Endometrium (tissue), 2 donors: Measurements from ENCODE around the gene ENTR1.

Source experiments
- FAIRE-seq: peaks from 2 replicates; lab custom pipeline; 2012; peaks lifted over from hg19 to GRCh38; lab: Jason Lieb, UNC
- donor health status: control.
- donor health status: control.

The ENTR1 gene

DNA sequence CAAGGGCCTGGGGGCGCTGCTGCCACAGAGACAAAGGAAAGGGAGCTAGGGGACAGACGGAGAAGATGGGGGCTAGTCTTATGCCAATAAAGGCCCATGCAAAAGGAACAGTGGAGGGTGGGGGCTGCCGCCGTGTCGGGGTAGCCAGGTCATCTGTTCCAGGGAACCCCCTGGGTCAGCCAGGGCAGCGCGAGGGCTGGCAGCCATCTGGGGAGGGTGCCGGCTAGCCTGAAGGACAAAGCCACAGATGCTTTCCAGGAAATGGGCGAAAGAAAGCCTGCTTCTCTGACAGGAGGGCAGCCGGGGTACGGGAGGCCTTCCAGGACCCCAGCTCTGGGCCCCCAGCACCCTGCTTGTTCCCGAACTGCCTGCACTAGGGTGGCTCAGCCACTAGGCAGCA is 35.3 kb downstream of the ENTR1 start:
- FAIRE-seq = no peak

DNA sequence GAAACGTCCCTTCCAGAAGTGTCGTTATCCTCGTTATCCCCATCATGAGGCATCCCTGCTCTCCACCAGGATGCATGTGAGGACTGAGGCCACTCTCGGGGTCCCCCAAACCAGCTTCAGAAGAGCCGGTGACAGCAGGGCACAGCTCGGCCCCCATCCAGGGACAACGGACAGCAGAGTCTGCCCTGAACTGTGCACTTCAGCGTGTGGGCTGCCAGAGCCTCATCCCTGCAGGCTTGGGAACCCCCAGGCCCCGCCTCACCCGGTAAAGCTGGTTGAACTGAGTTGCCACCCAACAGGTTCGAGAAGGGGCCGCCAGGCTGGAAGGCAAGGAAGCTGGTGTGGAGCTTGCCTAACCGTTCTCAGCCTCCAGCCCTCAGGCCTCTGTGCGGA is 36.2 kb downstream of the ENTR1 start:
- FAIRE-seq = no peak

DNA sequence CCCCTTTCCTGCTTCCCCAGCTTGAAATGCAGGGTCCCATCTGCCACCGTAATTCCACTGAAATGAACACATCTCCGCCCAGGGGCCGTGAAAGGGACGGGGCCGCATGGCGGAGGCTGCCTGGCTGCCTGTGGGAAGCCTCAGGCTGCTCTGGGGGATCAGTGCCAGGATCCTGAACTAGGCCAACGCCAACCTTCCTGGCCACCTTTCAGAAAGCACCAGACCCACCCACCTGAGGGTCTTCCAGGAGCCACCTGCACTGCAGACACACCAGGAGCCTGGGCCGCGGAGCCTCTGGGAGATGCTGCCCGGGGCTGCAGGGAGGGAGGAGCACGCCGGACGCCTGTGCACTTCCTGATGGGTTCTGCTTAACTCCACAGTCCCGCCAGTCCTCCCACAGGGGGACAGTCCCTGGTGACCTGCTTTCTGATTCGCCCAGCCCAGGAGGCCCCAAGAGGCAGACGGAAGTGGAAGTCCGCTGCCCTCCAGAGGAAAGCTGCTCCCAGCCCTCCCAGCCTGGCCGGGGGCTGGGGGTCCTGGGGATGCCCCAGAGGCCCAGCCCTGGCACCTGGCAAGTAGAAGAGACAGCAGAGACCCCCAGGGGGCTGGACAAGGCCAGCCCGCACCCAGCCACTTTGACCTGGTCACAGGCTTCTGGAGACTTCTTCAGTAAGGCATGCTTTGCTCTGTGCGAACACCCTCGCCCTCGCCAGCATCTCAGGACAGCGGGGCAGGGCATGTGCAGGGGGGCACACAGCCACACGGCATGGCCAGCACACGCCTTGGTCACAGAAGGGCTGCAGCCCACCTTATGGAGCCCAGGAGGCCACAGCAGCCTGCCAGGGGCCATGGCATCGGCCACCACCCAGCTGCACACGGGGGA is 36.9 kb downstream of the ENTR1 start, which contains the start of gene CARD9:
Gene CARD9, minus strand, starts transcription at position 370 of the 883 bp plus-strand sequence. CDS start 1,591 bp downstream, outside the sequence.
- no peak for FAIRE-seq

DNA sequence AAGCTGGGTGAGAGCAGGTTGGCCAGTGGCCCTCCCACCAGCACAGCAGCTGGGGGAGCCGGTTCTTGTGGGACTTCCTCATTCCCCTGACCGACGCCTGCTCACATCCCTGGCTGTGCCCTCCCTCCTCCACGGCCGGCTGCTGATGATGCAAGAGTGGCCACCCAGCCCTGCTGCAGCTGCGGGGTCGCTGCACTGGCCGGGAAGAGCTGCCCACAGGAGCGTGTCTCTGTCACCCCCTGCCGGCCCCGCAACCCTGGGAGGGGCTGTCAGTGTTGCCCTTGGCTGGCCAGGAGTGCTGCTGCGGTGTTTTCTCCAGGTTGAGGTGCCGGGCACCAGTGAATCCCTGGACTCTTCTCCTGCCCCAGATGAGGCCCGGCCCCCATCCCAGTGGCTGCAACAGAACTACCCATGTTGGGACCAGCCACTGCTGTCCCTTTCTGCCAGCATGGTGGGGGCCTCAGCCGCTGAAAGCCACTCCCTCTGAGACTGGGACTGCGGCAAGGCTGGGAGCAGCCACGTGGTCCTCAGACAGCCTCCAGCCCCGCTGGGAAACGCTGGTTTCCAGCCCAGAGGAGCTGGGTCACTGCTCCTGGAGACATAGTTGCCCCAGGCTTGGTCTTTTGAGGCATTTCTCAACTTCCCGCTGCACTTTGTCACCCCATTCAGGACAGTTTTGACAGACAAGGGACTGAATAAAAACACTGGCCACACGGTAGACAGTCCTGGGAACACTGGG is 37.7 kb downstream of the ENTR1 start:
- FAIRE-seq = no peak

DNA sequence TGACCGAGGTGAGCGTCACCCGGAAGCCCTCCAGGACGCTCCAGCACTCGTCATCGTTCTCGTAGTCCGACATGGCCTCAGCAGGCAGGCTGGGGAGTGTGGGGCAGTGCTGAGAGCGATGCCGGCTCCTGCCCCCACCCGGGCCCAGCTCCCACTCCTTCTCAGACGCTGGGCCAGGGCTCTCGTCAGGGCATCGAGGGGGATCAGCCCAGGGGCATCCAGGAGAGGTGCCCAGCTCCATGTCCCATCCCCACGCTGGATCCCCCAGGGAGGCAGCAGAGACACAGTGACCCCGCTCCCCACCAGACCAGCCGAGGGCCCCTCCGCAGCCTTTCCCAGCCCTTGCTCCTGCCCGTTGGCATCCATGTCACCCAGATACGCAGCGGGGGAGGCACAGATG is 38.4 kb downstream of the ENTR1 start:
- no peak for FAIRE-seq

DNA sequence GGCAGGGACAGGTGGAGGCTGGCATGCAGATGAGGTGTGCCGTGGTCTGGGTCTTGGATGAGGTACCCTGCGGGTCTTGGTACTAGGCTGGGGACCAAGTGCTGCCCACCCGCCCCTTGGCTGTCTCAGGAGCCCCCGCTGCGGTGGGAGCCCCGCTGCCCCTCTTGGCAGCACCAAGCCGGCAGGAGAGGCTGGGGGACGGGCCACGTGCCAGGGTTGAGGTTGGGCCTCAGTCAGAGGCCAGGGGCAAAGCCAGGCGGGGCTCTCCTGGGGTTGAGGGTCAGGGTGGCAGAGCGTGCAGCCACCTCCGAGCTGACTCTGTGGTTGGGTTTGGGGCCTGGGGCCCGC is 38.9 kb downstream of the ENTR1 start:
- no peak for FAIRE-seq

DNA sequence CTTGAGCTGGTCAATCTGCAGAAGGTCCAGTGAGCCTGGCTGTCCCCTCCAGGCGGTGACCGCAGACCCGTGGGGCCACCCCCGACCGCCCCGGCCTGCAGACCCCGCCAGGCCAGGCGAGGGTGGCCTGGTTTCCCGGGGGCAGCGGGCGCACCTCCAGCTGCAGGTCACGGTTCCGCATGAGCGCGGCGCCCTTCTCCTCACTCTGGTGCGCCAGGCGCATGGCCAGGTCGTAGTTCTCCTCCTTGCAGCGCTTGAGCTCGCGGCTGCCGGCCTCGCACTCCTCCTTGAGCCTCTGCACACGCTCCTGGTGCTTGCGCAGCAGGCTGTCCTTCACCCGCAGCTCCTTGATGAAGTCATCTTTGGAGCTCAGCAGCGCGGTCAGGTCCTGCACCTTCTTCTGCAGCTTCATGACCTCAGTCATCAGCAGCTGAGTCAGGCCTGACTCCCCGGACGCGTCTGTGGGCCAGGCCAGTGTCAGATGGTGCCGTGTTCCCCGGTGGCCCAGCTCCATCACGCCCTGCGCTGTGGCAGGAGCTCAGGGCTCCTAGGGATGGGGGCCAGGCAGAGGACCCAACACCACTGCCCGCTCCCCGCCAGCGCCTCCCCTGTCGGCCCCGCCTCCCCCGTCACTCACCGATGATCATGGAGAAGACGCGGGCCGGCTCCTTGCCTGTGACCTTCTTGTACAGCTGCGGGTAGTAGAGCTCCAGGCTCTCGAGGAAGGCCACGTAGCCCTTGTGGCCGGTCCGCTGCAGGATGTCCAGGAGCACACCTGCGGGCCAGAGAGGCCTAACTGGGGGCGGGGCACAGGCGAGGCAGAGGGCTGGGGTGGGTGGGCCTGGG is 39.5 kb downstream of the ENTR1 start:
- no peak for FAIRE-seq

DNA sequence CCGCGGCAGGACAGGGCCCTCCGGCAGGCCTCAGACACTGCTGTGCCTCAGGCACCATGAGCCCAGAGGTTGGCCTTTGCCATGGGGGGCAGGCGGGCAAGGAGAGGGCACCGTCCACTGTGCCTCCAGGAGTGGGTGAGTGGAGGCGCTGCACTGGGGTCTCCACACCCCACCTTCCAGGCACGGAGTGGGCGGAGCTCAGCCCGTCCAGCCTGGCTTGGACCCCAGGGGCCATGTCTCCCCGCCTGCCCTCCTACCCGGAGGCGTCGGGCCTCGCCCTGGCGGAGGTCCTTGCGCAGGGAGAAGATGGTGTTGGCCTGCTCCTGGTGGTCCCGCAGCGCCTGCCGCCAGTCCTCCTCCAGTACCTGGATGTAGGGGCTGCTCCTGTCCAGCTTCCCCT is 40.4 kb downstream of the ENTR1 start:
- no peak for FAIRE-seq

DNA sequence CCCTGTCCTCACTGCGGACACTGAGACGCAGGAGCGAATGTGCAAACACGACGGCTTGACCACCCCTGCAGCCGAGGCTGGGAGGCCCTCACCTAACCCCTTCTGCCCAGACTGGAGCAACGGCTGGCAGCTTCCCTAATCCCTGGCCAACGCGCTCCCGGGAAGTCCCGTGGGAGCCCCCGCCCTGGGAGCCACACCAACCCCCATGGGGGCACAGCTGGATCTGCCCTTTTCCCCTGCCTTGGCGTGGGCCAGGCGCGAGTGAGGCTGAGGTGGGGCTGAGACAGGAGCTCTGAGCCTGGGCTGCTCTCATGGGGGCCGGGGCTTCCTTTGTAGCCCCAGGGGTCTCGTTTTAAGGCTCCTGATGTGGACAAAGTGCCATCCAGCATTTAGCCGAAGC is 42.2 kb downstream of the ENTR1 start:
- FAIRE-seq = no peak

DNA sequence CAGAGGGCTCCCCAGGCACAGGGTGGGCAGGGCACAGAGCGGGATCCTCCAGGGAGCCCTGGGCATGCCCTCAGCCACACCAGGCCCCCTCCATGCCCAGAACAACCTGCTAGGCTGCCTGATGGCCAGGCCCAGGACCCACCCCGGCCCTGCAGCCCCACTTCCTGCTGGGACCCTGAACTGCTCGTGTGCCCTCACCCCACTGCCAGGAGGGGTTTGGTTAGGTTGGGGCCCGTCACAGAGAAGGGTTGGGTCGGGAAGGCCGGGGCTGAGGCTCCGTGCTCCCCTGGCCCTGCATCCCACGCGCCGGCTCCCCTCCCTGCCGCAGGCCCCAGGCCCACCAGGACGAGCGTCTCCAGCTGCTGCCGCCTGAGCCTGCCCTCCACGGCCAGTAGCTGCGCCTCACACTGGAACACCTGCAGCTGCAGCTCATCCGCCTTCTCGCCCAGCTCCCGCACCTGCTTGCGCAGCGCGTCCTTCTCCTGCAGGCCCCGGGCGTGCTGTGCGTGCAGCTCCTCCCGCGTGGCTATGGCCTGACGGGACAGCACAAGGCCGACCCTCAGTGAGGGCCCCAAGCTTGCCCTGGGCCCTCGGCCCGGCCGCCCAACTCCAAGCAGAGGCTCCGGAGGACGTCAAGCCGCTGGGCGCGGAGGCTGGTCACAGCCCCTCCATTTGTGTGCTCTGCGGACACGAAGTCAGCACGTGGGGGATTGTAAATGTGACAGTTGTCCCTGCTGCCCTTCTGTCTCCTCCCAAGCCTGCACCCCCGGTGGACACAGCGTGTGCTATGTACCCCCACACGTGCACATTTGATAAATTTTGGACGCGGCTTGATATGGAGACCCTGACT is 42.9 kb downstream of the ENTR1 start:
- no peak for FAIRE-seq

DNA sequence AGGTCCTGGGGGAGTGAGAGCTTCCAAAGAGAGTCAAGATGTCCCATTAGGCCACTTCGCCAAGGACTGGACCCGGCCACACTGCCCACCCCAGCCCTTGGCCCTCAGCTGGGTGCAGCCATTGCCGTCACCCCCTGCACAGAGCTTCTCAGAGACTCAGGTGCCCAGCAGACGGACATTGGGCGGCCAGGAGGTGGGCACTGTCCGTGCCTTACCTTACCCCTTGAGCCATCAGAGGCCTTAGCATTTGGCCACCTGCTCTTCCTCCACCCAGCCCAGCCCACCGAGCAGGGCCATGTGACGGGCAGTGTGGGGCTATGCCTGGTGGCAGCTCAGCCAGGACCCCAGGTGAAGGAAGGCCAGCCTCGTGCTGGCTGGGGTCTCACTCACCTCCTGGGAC is 43.6 kb downstream of the ENTR1 start:
- FAIRE-seq = no peak

DNA sequence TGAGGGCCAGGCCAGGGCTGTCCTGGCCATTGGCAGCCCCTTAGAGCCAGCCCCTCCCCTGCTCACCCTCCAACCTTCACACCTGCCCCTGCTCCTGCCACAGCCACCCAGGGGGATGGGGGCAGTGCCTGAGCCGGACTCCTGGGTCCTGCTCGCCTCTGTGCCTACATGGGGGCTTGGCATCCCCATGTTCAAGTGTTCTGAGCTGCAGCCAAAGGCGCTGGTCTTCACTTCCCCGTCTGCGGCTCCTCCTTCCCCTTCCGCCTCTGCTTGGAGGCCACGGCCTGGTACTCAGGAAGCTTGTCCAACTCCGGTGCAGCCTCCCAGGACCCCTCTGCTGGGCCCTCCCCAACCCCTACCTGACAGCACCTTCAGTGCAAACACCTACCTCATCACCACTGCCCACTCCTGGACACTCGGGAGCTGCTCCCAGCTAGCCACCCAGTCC is 44.6 kb downstream of the ENTR1 start:
- no peak for FAIRE-seq

DNA sequence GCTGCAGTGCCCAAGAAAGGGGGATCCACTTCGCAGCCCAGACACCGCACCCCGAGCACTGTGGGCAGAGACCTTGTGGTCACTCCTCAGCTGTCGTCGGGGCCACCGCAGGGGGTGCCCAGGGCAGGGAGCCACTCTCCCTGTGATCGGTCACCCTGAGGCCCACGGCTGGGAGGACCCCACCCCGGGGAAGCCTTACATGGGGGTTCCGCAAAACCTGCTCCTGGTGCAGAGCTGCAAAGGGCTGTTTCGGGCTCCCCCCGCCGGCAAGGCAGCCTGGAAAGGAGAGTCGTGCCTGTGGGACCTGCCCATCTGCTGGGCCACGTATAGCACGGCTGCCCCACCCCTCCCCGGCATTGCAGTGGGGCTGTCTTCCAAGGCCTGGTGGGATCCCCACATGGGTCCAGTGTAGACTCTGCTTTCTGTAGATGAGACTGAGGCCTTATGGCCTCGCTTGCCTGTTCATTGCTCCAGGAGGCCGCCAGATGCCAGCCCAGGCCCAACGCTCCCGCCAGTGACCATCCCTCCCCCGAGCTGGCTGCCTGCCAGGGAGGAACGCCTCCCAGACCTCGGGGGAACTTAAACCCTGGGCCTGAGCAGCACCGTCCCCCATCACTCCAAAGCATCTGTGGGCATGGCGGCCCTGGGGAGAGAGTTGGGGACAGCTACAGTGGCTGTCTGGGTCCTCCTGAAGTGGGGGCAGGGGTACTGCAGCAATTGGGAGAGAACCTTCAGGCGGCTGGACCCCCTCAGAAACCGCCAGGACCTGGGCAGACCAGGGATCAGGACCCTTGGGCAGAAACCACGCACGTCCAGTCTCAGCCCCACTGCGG is 45.3 kb downstream of the ENTR1 start:
- FAIRE-seq = no peak

DNA sequence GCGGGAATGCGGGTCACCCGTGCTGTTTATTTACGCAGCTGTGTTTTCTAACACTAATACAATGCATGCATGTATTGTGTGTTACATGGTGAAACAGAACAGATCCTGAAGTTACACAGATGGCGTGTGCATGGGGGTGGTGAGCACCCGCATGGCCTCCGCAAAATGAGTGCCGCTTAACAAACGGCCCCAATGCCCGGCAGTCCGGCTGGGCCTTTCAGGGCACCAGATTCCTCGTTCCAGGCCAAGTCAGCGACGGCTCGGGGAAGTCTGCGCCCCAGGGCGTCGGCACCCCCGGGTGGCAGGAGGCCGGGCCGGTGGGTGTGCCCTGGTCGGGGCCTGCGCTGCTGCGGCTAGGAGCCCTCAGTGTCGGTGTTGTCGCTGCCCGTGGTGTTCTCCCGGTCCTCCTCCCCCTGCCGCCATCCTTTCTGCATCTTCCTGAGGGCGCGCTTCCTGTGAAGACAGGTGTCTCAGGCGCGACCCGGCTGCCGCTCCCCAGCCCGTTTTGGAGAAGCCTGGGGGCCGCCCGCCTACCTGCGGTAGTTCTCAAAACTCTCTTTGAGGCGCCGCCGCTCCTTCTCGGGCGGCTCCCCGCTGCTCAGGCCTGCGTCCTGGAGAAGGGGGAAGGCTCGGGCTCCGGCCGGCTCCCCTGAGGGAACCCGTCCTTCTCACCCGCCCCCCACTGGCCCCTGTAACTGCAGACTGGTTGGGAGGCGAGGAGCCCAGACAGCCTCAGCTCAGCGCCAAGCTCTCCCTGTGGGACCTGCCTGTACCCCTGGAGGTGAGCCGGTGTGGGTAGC is 46.3 kb downstream of the ENTR1 start:
- no peak for FAIRE-seq

DNA sequence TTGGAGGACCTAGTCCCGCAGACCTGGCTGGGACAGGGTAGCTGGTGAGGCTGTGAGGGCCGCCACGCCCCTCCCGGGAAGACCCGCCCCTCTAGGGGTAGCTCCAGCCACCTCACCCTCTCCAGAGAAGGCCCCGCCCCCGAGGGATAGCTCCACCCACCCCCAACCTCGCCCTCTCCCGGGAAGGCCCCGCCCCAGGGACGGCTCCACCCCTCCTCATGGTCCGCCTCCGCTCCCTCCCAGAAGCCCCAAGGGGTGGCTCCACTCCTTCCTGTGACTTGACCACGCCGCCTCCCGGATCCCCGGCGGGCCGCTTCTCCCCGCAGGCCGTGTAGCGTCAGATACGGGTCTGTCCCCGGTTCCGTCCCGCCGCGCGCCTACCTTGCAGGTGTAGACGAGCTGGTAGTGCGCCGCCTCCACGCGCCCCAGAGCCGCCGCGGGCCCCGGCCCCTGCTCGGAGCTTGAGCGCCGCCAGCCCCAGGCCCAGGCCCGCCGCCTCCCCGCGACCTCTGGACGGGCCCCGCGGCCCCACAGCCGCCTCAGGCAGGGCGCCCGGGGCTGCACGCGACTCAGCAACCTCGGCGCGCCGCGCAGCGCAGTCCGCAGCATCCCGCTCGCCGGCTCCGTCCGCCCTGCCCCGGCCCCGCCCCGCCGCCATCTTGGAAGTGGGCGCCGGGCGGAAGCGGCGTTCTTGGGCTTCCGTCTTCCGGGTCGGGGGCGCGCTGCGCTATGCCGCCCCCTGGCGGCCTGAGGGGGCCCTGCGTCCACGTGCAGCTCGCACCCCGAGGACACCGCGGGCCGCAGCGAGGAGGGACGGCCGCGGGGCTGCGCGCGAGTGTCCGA is 47.1 kb downstream of the ENTR1 start, which contains the start of gene DNLZ:
Gene DNLZ, minus strand, starts transcription at position 639 of the 843 bp plus-strand sequence. Its CDS starts 30 bp downstream, at position 609.
- FAIRE-seq = no peak

DNA sequence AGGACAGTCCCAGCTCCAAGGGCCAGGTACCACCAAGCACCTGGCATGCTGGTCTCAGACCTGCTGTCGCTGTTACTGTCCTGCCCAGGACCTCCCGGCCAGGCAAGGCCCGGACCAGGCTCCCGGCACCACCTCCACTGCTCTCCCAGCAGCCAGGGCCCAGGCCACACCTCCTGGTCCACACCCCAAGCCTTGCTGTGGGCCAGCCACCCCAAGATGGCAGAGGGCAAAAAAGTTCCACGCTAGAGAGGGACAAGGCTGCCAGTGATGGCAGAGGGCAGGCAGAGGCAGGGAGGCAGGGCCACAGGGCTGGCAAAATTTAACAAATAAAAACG is 48.0 kb downstream of the ENTR1 start:
- no peak for FAIRE-seq

DNA sequence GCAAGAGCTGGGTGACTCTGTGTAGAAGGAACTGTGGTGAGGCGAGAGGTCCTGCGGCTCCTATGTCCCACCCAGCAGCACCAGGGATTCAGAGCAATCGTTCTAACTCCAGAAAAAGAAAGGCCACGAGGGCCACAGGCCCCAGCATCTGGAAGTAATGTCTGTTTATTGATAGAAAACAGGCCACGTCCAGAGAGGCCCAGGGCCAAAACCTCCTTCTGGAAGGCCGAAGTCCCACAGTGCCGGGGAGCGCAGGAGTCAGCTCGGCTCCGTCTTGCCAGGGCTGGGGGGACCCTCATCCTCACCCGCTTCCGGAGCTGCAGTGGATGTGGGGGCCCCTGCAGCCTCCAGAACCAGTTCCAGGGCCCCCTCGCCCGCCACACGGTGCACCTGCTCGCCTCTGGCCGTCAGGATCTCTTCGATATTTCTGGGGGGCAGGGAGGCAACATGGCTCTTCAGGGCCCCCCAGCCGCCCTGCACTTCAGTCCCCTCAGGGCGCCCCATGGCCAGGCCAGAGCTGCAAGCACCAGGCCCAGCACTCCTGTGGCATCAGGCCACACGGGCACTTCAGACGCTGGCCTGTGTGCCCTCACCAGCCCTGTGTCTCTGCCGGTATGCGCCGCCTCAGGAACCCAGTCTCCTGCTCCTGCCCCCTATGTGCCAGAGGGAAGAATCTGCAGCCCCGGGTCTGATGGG is 48.5 kb downstream of the ENTR1 start:
- FAIRE-seq = no peak

DNA sequence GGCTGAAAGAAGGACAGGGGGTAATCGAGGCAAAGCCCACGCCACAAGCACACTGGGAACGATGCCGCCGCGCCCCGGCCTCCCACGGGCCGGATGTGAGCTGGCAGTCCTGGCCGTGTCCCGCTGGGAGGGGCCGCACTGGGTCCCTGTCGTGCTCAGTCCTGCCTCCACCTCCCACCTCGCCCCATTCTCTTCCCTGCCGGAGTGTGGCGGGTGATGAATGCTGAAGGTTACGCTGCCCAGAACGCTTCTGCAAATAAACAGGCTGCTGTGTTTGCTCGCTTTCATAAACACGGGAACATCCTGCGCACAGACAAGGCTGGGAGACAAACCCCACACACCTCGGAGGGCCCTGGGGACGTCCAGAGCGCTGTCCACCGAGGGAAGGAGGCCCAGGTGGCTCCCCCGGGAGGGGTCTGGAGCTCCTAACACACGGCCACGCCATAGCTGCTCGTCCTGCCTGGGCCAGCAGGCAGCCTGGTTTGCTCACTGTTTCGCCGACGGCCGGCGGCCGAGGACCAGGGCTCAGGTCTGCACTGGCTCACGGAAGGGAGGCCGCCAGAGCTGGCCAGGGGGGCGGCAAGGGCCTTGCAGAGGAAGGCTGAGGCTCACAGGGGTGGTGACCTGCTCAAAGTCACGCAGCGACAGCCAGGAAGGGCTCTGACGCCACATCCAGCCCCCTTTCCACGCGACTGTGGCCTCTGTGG is 49.2 kb downstream of the ENTR1 start:
- no peak for FAIRE-seq
